Liver (tissue), 9 donors: ENCODE data around the gene SLC39A3. TPM values are rescaled to one million over a fixed set of nuclear protein-coding genes. Genes with fewer than 3 reads are reported as not detected.

Experiments used
- DNase-seq: peaks from one replicate; pipeline ENCODE4 v3.0.0-alpha.2; 2017; ENCODE audit warnings: low spot score
- H3K27ac ChIP-seq, 2 donors: one replicate each; pipeline ENCODE4 v1.7.0; 2013; ENCODE audit warnings: inconsistent platforms in 2 of 2, low read length in 2 of 2, control low read depth in 1 of 2, low read depth in 1 of 2, mild to moderate bottlenecking in 1 of 2
- H3K27me3 ChIP-seq, 4 donors: one replicate each; pipeline versions ENCODE4 v1.6.1 to v1.7.0; 2013; ENCODE audit warnings: low read length in 3 of 4, inconsistent platforms in 1 of 4, mild to moderate bottlenecking in 1 of 4, moderate library complexity in 1 of 4; ENCODE audit not compliant: control insufficient read depth in 4 of 4, insufficient read depth in 4 of 4
- H3K36me3 ChIP-seq, 4 donors: one replicate each; pipeline versions ENCODE4 v1.6.1 to v1.7.0; 2013; ENCODE audit warnings: low read length in 3 of 4, mild to moderate bottlenecking in 3 of 4, low read depth in 1 of 4, moderate library complexity in 1 of 4; ENCODE audit not compliant: control insufficient read depth in 4 of 4, insufficient read depth in 3 of 4
- H3K4me1 ChIP-seq, 4 donors: one replicate each; pipeline versions ENCODE4 v1.6.1 to v1.7.0; 2013; ENCODE audit warnings: low read length in 3 of 4, mild to moderate bottlenecking in 3 of 4, moderate library complexity in 1 of 4; ENCODE audit not compliant: control insufficient read depth in 4 of 4, insufficient read depth in 4 of 4
- H3K4me3 ChIP-seq, 3 donors: one replicate each; pipeline versions ENCODE4 v1.6.1 to v1.7.0; 2013; ENCODE audit warnings: low read length in 3 of 3, control low read depth in 1 of 3, low read depth in 1 of 3, mild to moderate bottlenecking in 1 of 3
- H3K9ac ChIP-seq, 2 donors: one replicate each; pipeline ENCODE4 v1.7.0; 2013; ENCODE audit warnings: low read length in 2 of 2, mild to moderate bottlenecking in 2 of 2, moderate library complexity in 2 of 2, control low read depth in 1 of 2, low read depth in 1 of 2
- H3K9me3 ChIP-seq, 4 donors: one replicate each; pipeline versions ENCODE4 v1.6.1 to v1.7.0; 2013; ENCODE audit warnings: low read length in 3 of 4; ENCODE audit not compliant: control insufficient read depth in 4 of 4
- EGR1 ChIP-seq, 2 donors: IDR thresholded peaks; 2 replicates each; pipeline ENCODE4 v1.6.1; 2016 to 2018; ENCODE audit warnings: antibody characterized with exemption in 2 of 2, low read depth in 2 of 2
- FOXA1 ChIP-seq: IDR thresholded peaks from 2 replicates; pipeline ENCODE4 v1.6.1; 2016; ENCODE audit warnings: antibody characterized with exemption
- FOXA2 ChIP-seq: IDR thresholded peaks from 2 replicates; pipeline ENCODE4 v1.6.1; 2016; ENCODE audit warnings: antibody characterized with exemption
- GABPA ChIP-seq, 2 donors: IDR thresholded peaks in 1 of 2; conservative IDR thresholded peaks in 1 of 2; 2 replicates each; pipeline ENCODE4 v1.6.1; 2016; ENCODE audit warnings: antibody characterized with exemption in 2 of 2, mild to moderate bottlenecking in 1 of 2, moderate library complexity in 1 of 2
- HNF4A ChIP-seq, 2 donors: conservative IDR thresholded peaks; 2 replicates each; pipeline ENCODE4 v1.6.1; 2016; ENCODE audit warnings: antibody characterized with exemption in 2 of 2, mild to moderate bottlenecking in 2 of 2
- HNF4G ChIP-seq: IDR thresholded peaks from 2 replicates; pipeline ENCODE4 v1.6.1; 2016; ENCODE audit warnings: antibody characterized with exemption
- JUND ChIP-seq, 2 donors: IDR thresholded peaks; 2 replicates each; pipeline ENCODE4 v1.6.1; 2016; ENCODE audit warnings: antibody characterized with exemption in 2 of 2
- NR2F2 ChIP-seq: IDR thresholded peaks from 2 replicates; pipeline ENCODE4 v1.6.1; 2016; ENCODE audit warnings: antibody characterized with exemption
- RAD21 ChIP-seq, 2 donors: IDR thresholded peaks; 2 replicates each; pipeline ENCODE4 v1.6.1; 2016; ENCODE audit warnings: antibody characterized with exemption in 2 of 2, mild to moderate bottlenecking in 2 of 2
- RXRA ChIP-seq, 2 donors: IDR thresholded peaks; 2 replicates each; pipeline ENCODE4 v1.6.1; 2017 to 2018; ENCODE audit warnings: antibody characterized with exemption in 2 of 2, mild to moderate bottlenecking in 1 of 2
- SP1 ChIP-seq: IDR thresholded peaks from 2 replicates; pipeline ENCODE4 v1.6.1; 2018; ENCODE audit warnings: antibody characterized with exemption, mild to moderate bottlenecking
- TAF1 ChIP-seq: conservative IDR thresholded peaks from 2 replicates; pipeline ENCODE4 v1.6.1; 2016; ENCODE audit warnings: antibody characterized with exemption, mild to moderate bottlenecking
- YY1 ChIP-seq: IDR thresholded peaks from 2 replicates; pipeline ENCODE4 v1.6.1; 2016; ENCODE audit warnings: antibody characterized with exemption, mild to moderate bottlenecking
- WGBS: extraction: QIAGEN DNeasy Blood & Tissue Kit; methylation state at CpG from one replicate; pipeline ENCODE4 v1.1.7; 2013; 5-methylcytosine and 5-hydroxymethylcytosine counted together
- polyA plus RNA-seq, 2 donors: library from polyadenylated mRNA; stranded (reverse) in 1 of 2; unstranded in 1 of 2; fragments of 200-250 nt in 1 of 2; fragments of >200 nt in 1 of 2; fragmentation: Nextera tagmentation in 1 of 2; extraction: Ambion mirVana in 1 of 2; gene quantifications; one replicate each; pipeline versions ENCODE4 v1.2.1 to v1.2.3, GENCODE V29; 2013 to 2015
- total RNA-seq, 2 donors: library from RNA; depleted of rRNA; stranded (reverse); fragments of >200 nt; gene quantifications; one replicate each; pipeline ENCODE4 v1.2.3, GENCODE V29; 2014
- TF ChIP-seq, protein P1 (sequence below): IDR thresholded peaks from 2 replicates; pipeline ENCODE4 v1.6.1; 2016; ENCODE audit warnings: antibody characterized with exemption
- TF ChIP-seq, protein P2 (sequence below): IDR thresholded peaks from 2 replicates; pipeline ENCODE4 v1.6.1; 2016; ENCODE audit warnings: antibody characterized with exemption
- TF ChIP-seq, protein P3 (sequence below): IDR thresholded peaks from 2 replicates; pipeline ENCODE4 v1.6.1; 2016; ENCODE audit warnings: antibody characterized with exemption
- TF ChIP-seq, protein P4 (sequence below): fragments of 150-350 bp; IDR thresholded peaks from 2 replicates; pipeline ENCODE4 v1.5.1; 2017; ENCODE audit warnings: improper control_type of control experiment, low read depth, low read length; ENCODE audit not compliant: missing input control
- donor health status: healthy.
- donor health status: healthy.
- donor health status: healthy.
- donor health status: healthy.
- donor health status: healthy.

SLC39A3 gene
- total and polyA plus RNA-seq, 4 donors: 19.8 to 29.0 (median 24.2) TPM

DNA sequence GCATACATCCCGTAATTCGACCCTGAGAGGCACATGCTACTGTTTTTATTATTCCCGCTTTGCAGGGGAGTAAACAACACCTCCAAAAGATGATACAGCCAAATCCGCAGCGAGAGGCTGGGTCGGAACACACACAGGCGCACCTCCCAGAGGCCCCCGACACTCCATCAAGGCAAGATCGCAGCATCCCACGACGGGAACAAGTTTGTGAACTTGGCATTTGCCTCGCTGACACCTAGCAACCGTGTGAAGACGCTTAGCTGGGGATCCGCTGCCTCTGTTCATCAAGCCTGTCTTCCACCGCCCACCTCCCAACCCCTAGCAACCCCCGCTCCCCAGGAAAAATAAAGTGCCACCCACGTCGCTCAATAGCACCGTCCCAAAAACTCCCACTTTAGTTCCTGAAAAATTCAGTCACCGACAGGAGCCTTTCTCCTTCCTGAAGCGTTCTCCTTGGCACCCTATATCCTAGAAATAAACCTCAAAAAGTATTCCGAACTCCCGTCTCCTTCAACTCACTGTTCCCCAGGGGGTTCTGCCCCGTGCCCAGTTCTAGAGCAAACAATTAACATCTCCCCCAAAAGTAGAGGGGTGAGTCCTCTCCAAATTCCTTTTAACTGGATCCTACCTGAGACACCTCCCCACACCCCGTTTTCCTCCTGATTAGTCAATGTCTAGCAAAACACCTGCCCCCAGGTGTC lies 39.0 kb downstream of the SLC39A3 start:
- H3K9me3 ChIP-seq: no peaks in the 10 kb centered on the region
- no peak overlapping the region for H3K27ac ChIP-seq
- 68% methylated on average over 26 of the region's 26 CpGs for WGBS
- H3K36me3 ChIP-seq: no peaks in the 10 kb centered on the region
- TF ChIP-seq RAD21 (IDR thresholded peaks at IDR 0.05): no peak
- no peak for DNase-seq
- peaks cover 2 to 7% (median 4%) of the 10 kb centered on the region in 4 donors for H3K4me1 ChIP-seq
- H3K9ac ChIP-seq: no peak overlapping the region
- H3K27me3 ChIP-seq: no peaks in the 10 kb centered on the region
- H3K4me3 ChIP-seq: no peak overlapping the region

DNA sequence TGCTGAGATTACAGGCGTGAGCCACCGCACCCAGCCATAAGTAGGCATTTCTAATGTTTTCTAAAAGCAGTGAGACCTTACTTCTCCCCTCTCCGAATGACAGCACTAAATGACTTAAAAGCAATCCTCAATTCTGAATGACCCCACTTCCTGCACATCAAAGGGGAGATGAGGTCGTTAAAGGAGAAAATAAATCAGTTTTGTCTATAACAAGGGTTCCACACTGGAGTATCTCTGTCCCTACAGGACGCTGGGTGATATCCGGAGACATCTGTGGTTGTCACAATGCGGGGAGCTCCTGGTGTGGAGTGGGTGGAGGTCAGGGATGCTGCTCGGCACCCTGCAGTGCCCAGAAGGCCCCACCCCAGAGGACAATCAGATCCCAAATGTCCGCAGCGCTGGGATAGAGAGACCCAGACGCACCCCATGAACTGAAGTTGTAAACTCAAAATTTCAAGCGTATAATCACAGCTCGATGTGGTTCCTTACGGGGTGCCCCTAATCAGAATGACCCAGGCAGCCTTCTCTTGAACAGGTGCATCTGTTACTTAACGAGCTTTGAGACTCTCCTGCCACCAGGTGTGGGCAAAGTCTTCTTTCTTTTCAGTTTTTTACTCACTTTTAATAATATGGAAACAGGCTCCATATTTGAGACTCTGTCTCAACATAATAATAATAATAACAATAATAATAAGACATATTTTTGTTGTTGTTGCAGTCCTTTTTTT lies 40.2 kb downstream of the SLC39A3 start:
- no peaks in the 10 kb centered on the region for H3K27me3 ChIP-seq
- no peak for DNase-seq
- H3K9me3 ChIP-seq: no peaks in the 10 kb centered on the region
- H3K36me3 ChIP-seq: no peaks in the 10 kb centered on the region
- 87% methylated on average over 15 of the region's 15 CpGs for WGBS
- no peak for TF ChIP-seq FOXA1
- no peak for TF ChIP-seq SP1
- no peak for TF ChIP-seq RXRA (IDR thresholded peaks at IDR 0.05)
- no peak for TF ChIP-seq YY1
- TF ChIP-seq, protein P1, sequence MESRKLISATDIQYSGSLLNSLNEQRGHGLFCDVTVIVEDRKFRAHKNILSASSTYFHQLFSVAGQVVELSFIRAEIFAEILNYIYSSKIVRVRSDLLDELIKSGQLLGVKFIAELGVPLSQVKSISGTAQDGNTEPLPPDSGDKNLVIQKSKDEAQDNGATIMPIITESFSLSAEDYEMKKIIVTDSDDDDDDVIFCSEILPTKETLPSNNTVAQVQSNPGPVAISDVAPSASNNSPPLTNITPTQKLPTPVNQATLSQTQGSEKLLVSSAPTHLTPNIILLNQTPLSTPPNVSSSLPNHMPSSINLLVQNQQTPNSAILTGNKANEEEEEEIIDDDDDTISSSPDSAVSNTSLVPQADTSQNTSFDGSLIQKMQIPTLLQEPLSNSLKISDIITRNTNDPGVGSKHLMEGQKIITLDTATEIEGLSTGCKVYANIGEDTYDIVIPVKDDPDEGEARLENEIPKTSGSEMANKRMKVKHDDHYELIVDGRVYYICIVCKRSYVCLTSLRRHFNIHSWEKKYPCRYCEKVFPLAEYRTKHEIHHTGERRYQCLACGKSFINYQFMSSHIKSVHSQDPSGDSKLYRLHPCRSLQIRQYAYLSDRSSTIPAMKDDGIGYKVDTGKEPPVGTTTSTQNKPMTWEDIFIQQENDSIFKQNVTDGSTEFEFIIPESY: no peak
- TF ChIP-seq, protein P2, sequence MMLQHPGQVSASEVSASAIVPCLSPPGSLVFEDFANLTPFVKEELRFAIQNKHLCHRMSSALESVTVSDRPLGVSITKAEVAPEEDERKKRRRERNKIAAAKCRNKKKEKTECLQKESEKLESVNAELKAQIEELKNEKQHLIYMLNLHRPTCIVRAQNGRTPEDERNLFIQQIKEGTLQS: no peak
- TF ChIP-seq, protein P3, sequence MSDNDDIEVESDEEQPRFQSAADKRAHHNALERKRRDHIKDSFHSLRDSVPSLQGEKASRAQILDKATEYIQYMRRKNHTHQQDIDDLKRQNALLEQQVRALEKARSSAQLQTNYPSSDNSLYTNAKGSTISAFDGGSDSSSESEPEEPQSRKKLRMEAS: no peak
- TF ChIP-seq, protein P4, sequence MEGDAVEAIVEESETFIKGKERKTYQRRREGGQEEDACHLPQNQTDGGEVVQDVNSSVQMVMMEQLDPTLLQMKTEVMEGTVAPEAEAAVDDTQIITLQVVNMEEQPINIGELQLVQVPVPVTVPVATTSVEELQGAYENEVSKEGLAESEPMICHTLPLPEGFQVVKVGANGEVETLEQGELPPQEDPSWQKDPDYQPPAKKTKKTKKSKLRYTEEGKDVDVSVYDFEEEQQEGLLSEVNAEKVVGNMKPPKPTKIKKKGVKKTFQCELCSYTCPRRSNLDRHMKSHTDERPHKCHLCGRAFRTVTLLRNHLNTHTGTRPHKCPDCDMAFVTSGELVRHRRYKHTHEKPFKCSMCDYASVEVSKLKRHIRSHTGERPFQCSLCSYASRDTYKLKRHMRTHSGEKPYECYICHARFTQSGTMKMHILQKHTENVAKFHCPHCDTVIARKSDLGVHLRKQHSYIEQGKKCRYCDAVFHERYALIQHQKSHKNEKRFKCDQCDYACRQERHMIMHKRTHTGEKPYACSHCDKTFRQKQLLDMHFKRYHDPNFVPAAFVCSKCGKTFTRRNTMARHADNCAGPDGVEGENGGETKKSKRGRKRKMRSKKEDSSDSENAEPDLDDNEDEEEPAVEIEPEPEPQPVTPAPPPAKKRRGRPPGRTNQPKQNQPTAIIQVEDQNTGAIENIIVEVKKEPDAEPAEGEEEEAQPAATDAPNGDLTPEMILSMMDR: no peak
- no peak for TF ChIP-seq EGR1 (IDR thresholded peaks at IDR 0.05; ENCODE audit: low read depth in 2 of 2)
- TF ChIP-seq NR2F2: no peak
- no peak for TF ChIP-seq TAF1
- TF ChIP-seq HNF4G: no peak
- no peak for TF ChIP-seq HNF4A (conservative IDR thresholded peaks at IDR 0.05)
- no peak for TF ChIP-seq FOXA2
- no peak for TF ChIP-seq JUND (IDR thresholded peaks at IDR 0.05)
- TF ChIP-seq GABPA (IDR thresholded peaks at IDR 0.05 in 1 of 2, conservative IDR thresholded peaks at IDR 0.05 in 1 of 2): no peak
- TF ChIP-seq RAD21 (IDR thresholded peaks at IDR 0.05): no peak
- no peak overlapping the region for H3K4me3 ChIP-seq
- H3K27ac ChIP-seq: no peak overlapping the region
- no peak overlapping the region for H3K9ac ChIP-seq
- H3K4me1 ChIP-seq: peaks cover 2 to 7% (median 4%) of the 10 kb centered on the region in 4 donors
